HG03354 (cell line): Measurements from ENCODE around the gene CAPRIN1.
"Not testable (repeated sequence)": the region's sequence is repeated elsewhere in the genome, so short reads cannot be mapped to it uniquely, and the experiment has no call there.

Experiments
- ATAC-seq: cut with Tn5 transposase; IDR thresholded peaks from one replicate; pipeline ENCODE4 v1.9.1; 2021; ENCODE audit warnings: mild to moderate bottlenecking; ENCODE audit not compliant: unreplicated experiment, poor library complexity, severe bottlenecking

Gene CAPRIN1

GRCh38 chr11:34075178-34075820, 23.8 kb downstream of the CAPRIN1 start:
- ATAC-seq: no peak

GRCh38 chr11:34080609-34081008, 29.1 kb downstream of the CAPRIN1 start:
- ATAC-seq: no peak

- no peak for ATAC-seq
These were observed 33.1 kb downstream of the CAPRIN1 start for GRCh38 chr11:34084637-34085036.

- peak; percentile 87 for ATAC-seq
These were observed 35.2 kb downstream of the CAPRIN1 start for GRCh38 chr11:34086554-34087283.

GRCh38 chr11:34091825-34092224, 40.3 kb downstream of the CAPRIN1 start:
- peak; percentile 58 for ATAC-seq

- not testable (repeated sequence) for ATAC-seq
These were observed 43.4 kb downstream of the CAPRIN1 start for GRCh38 chr11:34094900-34095299.

GRCh38 chr11:34098813-34099212, 47.3 kb downstream of the CAPRIN1 start:
- no peak for ATAC-seq

- no peak for ATAC-seq
These were observed 53.1 kb downstream of the CAPRIN1 start for GRCh38 chr11:34104680-34105078.

- ATAC-seq: peak; percentile 92
These were observed 53.8 kb downstream of the CAPRIN1 start, which contains the start of gene NAT10 for GRCh38 chr11:34105079-34105956. Gene NAT10, plus strand, starts transcription at chr11:34105629. Its CDS starts 2,597 bp downstream, at chr11:34108226.

- no peak for ATAC-seq
These were observed 54.5 kb downstream of the CAPRIN1 start for GRCh38 chr11:34105957-34106504.

- no peak for ATAC-seq
These were observed 60.3 kb downstream of the CAPRIN1 start for GRCh38 chr11:34111722-34112270.

- no peak for ATAC-seq
These were observed 62.5 kb downstream of the CAPRIN1 start for GRCh38 chr11:34114014-34114413.

- no peak for ATAC-seq
These were observed 62.9 kb downstream of the CAPRIN1 start for GRCh38 chr11:34114471-34114870.

- no peak for ATAC-seq
These were observed 69.1 kb downstream of the CAPRIN1 start for GRCh38 chr11:34120651-34121050.

GRCh38 chr11:34124885-34125668, 73.5 kb downstream of the CAPRIN1 start:
- ATAC-seq: no peak

GRCh38 chr11:34126959-34127848, 75.7 kb downstream of the CAPRIN1 start:
- no peak for ATAC-seq

- ATAC-seq: no peak
These were observed 77.3 kb downstream of the CAPRIN1 start for GRCh38 chr11:34128824-34129223.
